GM12878 (cell line): ENCODE measurements around the gene TRABD2B. TPM values are rescaled to one million over a fixed set of nuclear protein-coding genes. Genes with fewer than 3 reads are reported as not detected.

Experiments
- ATAC-seq: fragments of 200-7000 bp; cut with Tn5 transposase; 3 replicates; pipeline ENCODE4 v1.9.1; 2020; ENCODE audit warnings: mild to moderate bottlenecking, moderate library complexity
- BruUV-seq: library from RNA; stranded (reverse); fragments of 400-500 nt; replicated peaks from 2 replicates; lab custom pipeline; 2021; lab: Mats Ljungman, UMichigan
- CTCF ChIA-PET: fragments of 300-600 bp; sonication (Branson Sonifier 250); formaldehyde crosslinking; extraction: SDS; loops from one replicate; lab custom pipeline; 2021; ENCODE audit warnings: inconsistent platforms; lab: Yijun Ruan, JAX
- POLR2A ChIA-PET: fragments of 350-600 bp; formaldehyde crosslinking; extraction: SDS; loops from one replicate; lab custom pipeline; 2021; ENCODE audit warnings: inconsistent platforms; lab: Charles Lee
- RAD21 ChIA-PET: fragments of 300-600 bp; sonication (Branson Sonifier 250); formaldehyde crosslinking; loops from one replicate; lab custom pipeline; 2023; ENCODE audit warnings: antibody characterized with exemption; ENCODE audit not compliant: unreplicated experiment; lab: Charles Lee
- SMC1A ChIA-PET: fragments of 300-600 bp; sonication (Branson Sonifier 250); formaldehyde crosslinking; loops from one replicate; lab custom pipeline; 2023; ENCODE audit not compliant: unreplicated experiment, uncharacterized antibody; lab: Charles Lee
- DNase-seq: peaks from one replicate; pipeline ENCODE4 v3.0.0-alpha.2; 2011; ENCODE audit warnings: low read depth, low spot score
- FAIRE-seq: peaks from 3 replicates; lab custom pipeline; 2011; peaks lifted over from hg19 to GRCh38; lab: Jason Lieb, UNC
- H2AFZ ChIP-seq: 2 replicates; pipeline ENCODE4 v1.6.0; 2011; ENCODE audit warnings: low read depth, low read length, control low read depth; ENCODE audit not compliant: control insufficient read depth
- H3K27ac ChIP-seq: 2 replicates; pipeline ENCODE4 v1.5.1; 2011; ENCODE audit warnings: control low read depth; ENCODE audit not compliant: control insufficient read depth, insufficient read depth
- H3K27me3 ChIP-seq, 2 experiments: replicated peaks in 1 of 2; 2 replicates each; pipeline versions ENCODE4 v1.6.0 to v1.6.1; 2011; ENCODE audit warnings: low read length in 1 of 2; ENCODE audit not compliant: control insufficient read depth in 2 of 2, insufficient read depth in 2 of 2
- H3K36me3 ChIP-seq, 2 experiments: 2 replicates each; pipeline ENCODE4 v1.5.1; 2011; ENCODE audit warnings: low read length in 1 of 2; ENCODE audit not compliant: control insufficient read depth in 2 of 2, insufficient read depth in 2 of 2
- H3K4me1 ChIP-seq: 2 replicates; pipeline ENCODE4 v1.6.1; 2011; ENCODE audit warnings: mild to moderate bottlenecking, low read length, moderate library complexity, mixed read lengths; ENCODE audit not compliant: control insufficient read depth, insufficient read depth
- H3K4me2 ChIP-seq: 2 replicates; pipeline ENCODE4 v1.6.0; 2011; ENCODE audit warnings: control low read depth; ENCODE audit not compliant: control insufficient read depth, insufficient read depth
- H3K4me3 ChIP-seq: fragments of 200-600 bp; sonication (generic); 2 replicates; pipeline ENCODE4 v1.5.1; 2016
- H3K79me2 ChIP-seq: 2 replicates; pipeline ENCODE4 v1.6.0; 2011; ENCODE audit warnings: low read length; ENCODE audit not compliant: control insufficient read depth, insufficient read depth
- H3K9ac ChIP-seq: 2 replicates; pipeline ENCODE4 v1.8.0; 2011; ENCODE audit warnings: low read length, control low read depth, mixed read lengths; ENCODE audit not compliant: control insufficient read depth, insufficient read depth
- H3K9me3 ChIP-seq: replicated peaks from 3 replicates; pipeline ENCODE4 v1.5.1; 2011; ENCODE audit warnings: mild to moderate bottlenecking, low read length; ENCODE audit not compliant: control insufficient read depth, insufficient read depth
- H4K20me1 ChIP-seq: 2 replicates; pipeline ENCODE4 v1.6.0; 2011; ENCODE audit not compliant: control insufficient read depth, insufficient read depth
- BCL11A ChIP-seq: IDR thresholded peaks from 2 replicates; pipeline ENCODE4 v1.6.1; 2011; ENCODE audit warnings: low read depth, low read length
- BMI1 ChIP-seq: fragments of 450-650 bp; IDR thresholded peaks from 2 replicates; pipeline ENCODE4 v1.6.1; 2016; ENCODE audit warnings: mild to moderate bottlenecking, moderate library complexity, borderline replicate concordance
- CBFB ChIP-seq: IDR thresholded peaks from 2 replicates; pipeline ENCODE4 v1.6.1; 2016; ENCODE audit warnings: antibody characterized with exemption, low read depth
- CHD4 ChIP-seq: fragments of 200-600 bp; sonication (generic); IDR thresholded peaks from 2 replicates; pipeline ENCODE4 v1.6.1; 2016; ENCODE audit warnings: mild to moderate bottlenecking
- MEF2A ChIP-seq: IDR thresholded peaks from 2 replicates; pipeline ENCODE4 v1.6.1; 2011; ENCODE audit warnings: low read depth, mild to moderate bottlenecking, low read length, moderate library complexity; ENCODE audit not compliant: insufficient read depth
- NBN ChIP-seq: fragments of 450-650 bp; IDR thresholded peaks from 2 replicates; pipeline ENCODE4 v1.6.1; 2016
- NFYB ChIP-seq: IDR thresholded peaks from 2 replicates; pipeline ENCODE4 v1.6.1; 2011; ENCODE audit warnings: low read depth, mild to moderate bottlenecking, low read length, improper control_type of control experiment, moderate library complexity; ENCODE audit not compliant: insufficient read depth
- NR2C1 ChIP-seq: fragments of 450-650 bp; IDR thresholded peaks from 2 replicates; pipeline ENCODE4 v1.6.1; 2017; ENCODE audit warnings: antibody characterized with exemption, mild to moderate bottlenecking, moderate library complexity
- PAX8 ChIP-seq: fragments of 450-650 bp; IDR thresholded peaks from 2 replicates; pipeline ENCODE4 v1.6.1; 2017; ENCODE audit warnings: mild to moderate bottlenecking, moderate library complexity
- SKIL ChIP-seq: fragments of 450-650 bp; IDR thresholded peaks from 2 replicates; pipeline ENCODE4 v1.6.1; 2017; ENCODE audit warnings: mild to moderate bottlenecking, low read depth, inconsistent platforms; ENCODE audit not compliant: poor library complexity, severe bottlenecking
- ZBED1 ChIP-seq: IDR thresholded peaks from 2 replicates; pipeline ENCODE4 v1.6.1; 2016; ENCODE audit warnings: borderline replicate concordance
- ZNF207 ChIP-seq: fragments of 450-650 bp; IDR thresholded peaks from 2 replicates; pipeline ENCODE4 v1.6.1; 2014; ENCODE audit warnings: antibody characterized with exemption, mild to moderate bottlenecking, borderline replicate concordance
- WGBS: methylation state at CpG from one replicate; pipeline ENCODE4 v1.1.6; 2016; ENCODE audit warnings: low lambda C conversion rate; ENCODE audit not compliant: insufficient replicate concordance, insufficient coverage; ENCODE audit errors: missing lambda C conversion rate; 5-methylcytosine and 5-hydroxymethylcytosine counted together
- in situ Hi-C: fragments of 300-500 bp; cut with MboI; formaldehyde crosslinking; loops from 9 replicates; pipeline ENCODE4 v1.14.3; 2018; ENCODE audit warnings: mixed read lengths
- intact Hi-C: fragments of 100-400 bp; cut with micrococcal nuclease; formaldehyde crosslinking; loops from one replicate; pipeline ENCODE4 v1.14.2; 2022; ENCODE audit not compliant: unreplicated experiment
- polyA plus RNA-seq, 11 experiments: library from polyadenylated mRNA; depleted of rRNA in 4 of 11; unstranded in 6 of 11; stranded (reverse) in 5 of 11; fragments of >200 nt; fragmentation: Nextera tagmentation in 4 of 11; fragmentation: Illumina TruSeq in 1 of 11; extraction: Ambion mirVana in 4 of 11; extraction: Trizol in 1 of 11; gene quantifications; 1 replicate in 1 of 11; 2 replicates in 10 of 11; pipeline versions ENCODE4 v1.2.1 to v1.2.3, GENCODE V29; 2011 to 2016; ENCODE audit warnings: inconsistent platforms in 2 of 11, missing spikeins in 2 of 11, low read depth in 1 of 11
- total RNA-seq, 4 experiments: library from RNA; depleted of rRNA in 3 of 4; stranded (reverse); fragments of >200 nt in 3 of 4; fragmentation: Illumina TruSeq in 1 of 4; extraction: Trizol in 1 of 4; gene quantifications; 2 replicates each; pipeline versions ENCODE4 v1.2.1 to v1.2.3, GENCODE V29; 2013 to 2021
- TF ChIP-seq, protein P1 (sequence below): fragments of 450-650 bp; IDR thresholded peaks from 2 replicates; pipeline ENCODE4 v1.6.1; 2018; ENCODE audit warnings: mild to moderate bottlenecking, low read depth, moderate library complexity; ENCODE audit not compliant: partially characterized antibody
- TF ChIP-seq, protein P2 (sequence below): IDR thresholded peaks from 2 replicates; pipeline ENCODE4 v1.6.1; 2012; ENCODE audit warnings: improper control_type of control experiment, low read depth, low read length; ENCODE audit not compliant: insufficient replicate concordance

TRABD2B gene
- total and polyA plus RNA-seq, 10 of the 15 experiments (the other 5 are each of a cell fraction or from before 2014, with no cell fraction given), result not detected

GRCh38 chr1:47894410-47895278 lies 102.5 kb downstream of the TRABD2B start:
- Histone ChIP-seq H2AFZ (no peak overlapping the region), H3K9me3 (no peaks in the 10 kb centered on the region), H3K4me2 (no peak overlapping the region), H3K9ac (no peak overlapping the region), H3K79me2 (no peaks in the 10 kb centered on the region), H3K27ac (no peak overlapping the region), H4K20me1 (no peaks in the 10 kb centered on the region; the same call in 1 of the 2 replicates), H3K4me1 (no peaks in the 10 kb centered on the region), H3K4me3 (no peak overlapping the region), H3K27me3 (peaks cover 0 to 5% of the 10 kb centered on the region in 2 experiments; a peak in 2 of 4 replicates), H3K36me3 (no peaks in the 10 kb centered on the region)
- ATAC-seq (no peak), DNase-seq (no peak), FAIRE-seq (no peak)
- intact Hi-C loops, result no loop called here
- ChIA-PET RAD21 (no interaction called here), CTCF (no interaction called here), POLR2A (no interaction called here), SMC1A (no interaction called here)
- BruUV-seq, result no TSS peak
- 10% methylated on average over 11 of the region's 11 CpGs for WGBS
- TF ChIP-seq SKIL (no peak), NFYB (no peak), ZBED1 (no peak), BMI1 (no peak), PAX8 (no peak), CHD4 (no peak), NBN (no peak), CBFB (no peak), MEF2A (no peak), ZNF207 (no peak), NR2C1 (no peak), BCL11A (no peak)
- TF ChIP-seq, protein P1, sequence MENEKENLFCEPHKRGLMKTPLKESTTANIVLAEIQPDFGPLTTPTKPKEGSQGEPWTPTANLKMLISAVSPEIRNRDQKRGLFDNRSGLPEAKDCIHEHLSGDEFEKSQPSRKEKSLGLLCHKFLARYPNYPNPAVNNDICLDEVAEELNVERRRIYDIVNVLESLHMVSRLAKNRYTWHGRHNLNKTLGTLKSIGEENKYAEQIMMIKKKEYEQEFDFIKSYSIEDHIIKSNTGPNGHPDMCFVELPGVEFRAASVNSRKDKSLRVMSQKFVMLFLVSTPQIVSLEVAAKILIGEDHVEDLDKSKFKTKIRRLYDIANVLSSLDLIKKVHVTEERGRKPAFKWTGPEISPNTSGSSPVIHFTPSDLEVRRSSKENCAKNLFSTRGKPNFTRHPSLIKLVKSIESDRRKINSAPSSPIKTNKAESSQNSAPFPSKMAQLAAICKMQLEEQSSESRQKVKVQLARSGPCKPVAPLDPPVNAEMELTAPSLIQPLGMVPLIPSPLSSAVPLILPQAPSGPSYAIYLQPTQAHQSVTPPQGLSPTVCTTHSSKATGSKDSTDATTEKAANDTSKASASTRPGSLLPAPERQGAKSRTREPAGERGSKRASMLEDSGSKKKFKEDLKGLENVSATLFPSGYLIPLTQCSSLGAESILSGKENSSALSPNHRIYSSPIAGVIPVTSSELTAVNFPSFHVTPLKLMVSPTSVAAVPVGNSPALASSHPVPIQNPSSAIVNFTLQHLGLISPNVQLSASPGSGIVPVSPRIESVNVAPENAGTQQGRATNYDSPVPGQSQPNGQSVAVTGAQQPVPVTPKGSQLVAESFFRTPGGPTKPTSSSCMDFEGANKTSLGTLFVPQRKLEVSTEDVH, result no peak
- TF ChIP-seq, protein P2, sequence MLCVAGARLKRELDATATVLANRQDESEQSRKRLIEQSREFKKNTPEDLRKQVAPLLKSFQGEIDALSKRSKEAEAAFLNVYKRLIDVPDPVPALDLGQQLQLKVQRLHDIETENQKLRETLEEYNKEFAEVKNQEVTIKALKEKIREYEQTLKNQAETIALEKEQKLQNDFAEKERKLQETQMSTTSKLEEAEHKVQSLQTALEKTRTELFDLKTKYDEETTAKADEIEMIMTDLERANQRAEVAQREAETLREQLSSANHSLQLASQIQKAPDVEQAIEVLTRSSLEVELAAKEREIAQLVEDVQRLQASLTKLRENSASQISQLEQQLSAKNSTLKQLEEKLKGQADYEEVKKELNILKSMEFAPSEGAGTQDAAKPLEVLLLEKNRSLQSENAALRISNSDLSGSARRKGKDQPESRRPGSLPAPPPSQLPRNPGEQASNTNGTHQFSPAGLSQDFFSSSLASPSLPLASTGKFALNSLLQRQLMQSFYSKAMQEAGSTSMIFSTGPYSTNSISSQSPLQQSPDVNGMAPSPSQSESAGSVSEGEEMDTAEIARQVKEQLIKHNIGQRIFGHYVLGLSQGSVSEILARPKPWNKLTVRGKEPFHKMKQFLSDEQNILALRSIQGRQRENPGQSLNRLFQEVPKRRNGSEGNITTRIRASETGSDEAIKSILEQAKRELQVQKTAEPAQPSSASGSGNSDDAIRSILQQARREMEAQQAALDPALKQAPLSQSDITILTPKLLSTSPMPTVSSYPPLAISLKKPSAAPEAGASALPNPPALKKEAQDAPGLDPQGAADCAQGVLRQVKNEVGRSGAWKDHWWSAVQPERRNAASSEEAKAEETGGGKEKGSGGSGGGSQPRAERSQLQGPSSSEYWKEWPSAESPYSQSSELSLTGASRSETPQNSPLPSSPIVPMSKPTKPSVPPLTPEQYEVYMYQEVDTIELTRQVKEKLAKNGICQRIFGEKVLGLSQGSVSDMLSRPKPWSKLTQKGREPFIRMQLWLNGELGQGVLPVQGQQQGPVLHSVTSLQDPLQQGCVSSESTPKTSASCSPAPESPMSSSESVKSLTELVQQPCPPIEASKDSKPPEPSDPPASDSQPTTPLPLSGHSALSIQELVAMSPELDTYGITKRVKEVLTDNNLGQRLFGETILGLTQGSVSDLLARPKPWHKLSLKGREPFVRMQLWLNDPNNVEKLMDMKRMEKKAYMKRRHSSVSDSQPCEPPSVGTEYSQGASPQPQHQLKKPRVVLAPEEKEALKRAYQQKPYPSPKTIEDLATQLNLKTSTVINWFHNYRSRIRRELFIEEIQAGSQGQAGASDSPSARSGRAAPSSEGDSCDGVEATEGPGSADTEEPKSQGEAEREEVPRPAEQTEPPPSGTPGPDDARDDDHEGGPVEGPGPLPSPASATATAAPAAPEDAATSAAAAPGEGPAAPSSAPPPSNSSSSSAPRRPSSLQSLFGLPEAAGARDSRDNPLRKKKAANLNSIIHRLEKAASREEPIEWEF, result no peak
- in situ Hi-C loops, result no loop called here
